ENCODE results near the gene HARBI1. TPM values are rescaled to one million over a fixed set of nuclear protein-coding genes. Genes with fewer than 3 reads are reported as not detected.

HARBI1 gene
- total RNA-seq, 1 donor from 2014 or later, result 1.5 TPM

DNA sequence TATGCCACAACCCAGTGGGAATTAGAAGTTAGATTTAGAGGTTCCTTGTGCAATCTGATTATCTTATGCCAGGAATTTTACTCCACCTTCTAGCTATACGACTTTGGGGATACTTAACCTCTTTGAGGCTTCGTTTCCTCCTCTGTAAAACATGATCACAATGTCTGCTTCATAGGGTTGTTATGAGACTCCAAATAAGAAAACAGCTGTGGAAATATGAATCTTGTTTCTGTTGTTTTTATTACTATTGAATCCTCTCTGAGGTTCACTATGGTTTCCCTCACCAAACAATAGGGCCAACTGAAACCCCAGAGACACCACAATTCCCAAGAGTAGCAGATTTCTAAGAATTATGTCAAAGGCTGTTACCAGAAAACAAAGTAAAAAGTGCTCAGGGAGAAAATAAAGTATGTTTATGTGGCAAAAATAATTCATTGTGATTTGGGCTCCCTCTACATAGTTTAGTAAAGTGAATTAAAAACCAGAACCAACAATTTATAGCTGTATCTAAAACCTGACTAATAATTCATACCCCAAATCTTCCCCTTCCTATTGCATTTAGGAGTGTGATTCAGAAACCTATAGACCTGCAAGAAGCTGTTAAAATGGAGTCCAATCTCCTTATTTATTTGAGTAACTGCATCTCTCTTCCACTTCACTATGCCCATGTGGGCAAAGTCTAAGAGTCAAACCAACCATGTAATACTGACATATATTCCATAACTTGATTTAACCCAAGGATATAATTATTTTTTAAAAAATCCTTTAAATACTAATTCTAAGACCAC, 61.6 kb downstream of the HARBI1 start:
- peak overlapping the region; percentile 77 for H3K27ac ChIP-seq
- intact Hi-C loops (cut with DNase I), result no loop called here
- H3K9me3 ChIP-seq, result no peaks in the 10 kb centered on the region
- TF ChIP-seq POLR2AphosphoS5 (IDR thresholded peaks at IDR 0.05; ENCODE audit: insufficient read depth in 1 of 2, low read depth in 1 of 2) (no peak), POLR2A (IDR thresholded peaks at IDR 0.05) (no peak)
- TF ChIP-seq, protein P1, sequence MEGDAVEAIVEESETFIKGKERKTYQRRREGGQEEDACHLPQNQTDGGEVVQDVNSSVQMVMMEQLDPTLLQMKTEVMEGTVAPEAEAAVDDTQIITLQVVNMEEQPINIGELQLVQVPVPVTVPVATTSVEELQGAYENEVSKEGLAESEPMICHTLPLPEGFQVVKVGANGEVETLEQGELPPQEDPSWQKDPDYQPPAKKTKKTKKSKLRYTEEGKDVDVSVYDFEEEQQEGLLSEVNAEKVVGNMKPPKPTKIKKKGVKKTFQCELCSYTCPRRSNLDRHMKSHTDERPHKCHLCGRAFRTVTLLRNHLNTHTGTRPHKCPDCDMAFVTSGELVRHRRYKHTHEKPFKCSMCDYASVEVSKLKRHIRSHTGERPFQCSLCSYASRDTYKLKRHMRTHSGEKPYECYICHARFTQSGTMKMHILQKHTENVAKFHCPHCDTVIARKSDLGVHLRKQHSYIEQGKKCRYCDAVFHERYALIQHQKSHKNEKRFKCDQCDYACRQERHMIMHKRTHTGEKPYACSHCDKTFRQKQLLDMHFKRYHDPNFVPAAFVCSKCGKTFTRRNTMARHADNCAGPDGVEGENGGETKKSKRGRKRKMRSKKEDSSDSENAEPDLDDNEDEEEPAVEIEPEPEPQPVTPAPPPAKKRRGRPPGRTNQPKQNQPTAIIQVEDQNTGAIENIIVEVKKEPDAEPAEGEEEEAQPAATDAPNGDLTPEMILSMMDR (IDR thresholded peaks at IDR 0.05), result no peak
- no peak for DNase-seq (ENCODE audit: extremely low spot score in 2 of 2)
- H3K27me3 ChIP-seq, result no peaks in the 10 kb centered on the region
- H3K36me3 ChIP-seq, result no peaks in the 10 kb centered on the region
- H3K4me3 ChIP-seq, result no peak overlapping the region
- peaks cover 48% of the 10 kb centered on the region for H3K4me1 ChIP-seq

DNA sequence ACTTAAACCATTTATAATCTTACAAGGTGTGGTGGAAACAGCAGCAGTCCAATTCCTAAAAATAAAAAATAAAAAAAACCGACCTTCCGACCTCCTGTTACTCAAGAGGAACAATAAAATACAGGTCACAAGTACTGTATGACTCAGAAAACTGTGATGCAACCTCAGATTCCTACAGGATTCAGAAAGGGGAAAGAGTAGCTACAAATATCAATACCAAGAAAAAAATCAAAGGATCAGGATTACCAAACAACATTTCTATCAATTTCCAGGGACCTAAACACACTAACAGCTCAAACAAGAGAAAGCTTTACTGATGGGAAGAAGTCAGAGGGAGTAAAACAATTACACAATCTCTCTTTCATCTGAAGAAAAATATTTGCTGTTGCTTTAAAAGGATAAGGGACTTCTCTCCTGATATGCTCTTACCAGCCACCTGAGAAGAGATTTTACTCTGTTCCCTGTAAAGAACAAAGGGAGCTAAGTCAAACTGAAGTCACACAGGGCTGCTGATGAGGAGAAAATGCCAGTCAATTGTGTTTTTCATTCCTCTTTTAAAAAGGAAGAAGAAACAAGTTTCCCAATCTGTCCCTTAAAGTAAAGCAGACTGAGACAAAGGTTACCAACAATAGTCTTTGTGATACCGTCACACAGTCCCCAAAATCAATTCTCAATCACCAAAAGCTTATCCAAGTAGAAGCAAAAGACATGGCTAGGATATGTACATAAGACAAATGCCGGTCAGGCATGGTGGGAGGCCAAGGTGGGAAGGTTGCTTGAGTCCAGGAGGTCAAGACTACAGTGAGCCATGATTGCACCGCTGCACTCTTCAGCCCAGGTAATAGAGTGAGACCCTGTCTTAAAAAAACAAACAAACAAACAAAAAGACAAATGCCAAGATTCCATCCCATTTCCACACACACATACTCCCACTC, 62.5 kb downstream of the HARBI1 start:
- peak in 1 of 2 donors; percentile 99 for TF ChIP-seq POLR2AphosphoS5 (IDR thresholded peaks at IDR 0.05; ENCODE audit: insufficient read depth in 1 of 2, low read depth in 1 of 2)
- TF ChIP-seq, protein P1 (IDR thresholded peaks at IDR 0.05), result no peak
- DNase-seq (ENCODE audit: extremely low spot score in 2 of 2), result no peak
- Histone ChIP-seq H3K36me3 (no peaks in the 10 kb centered on the region), H3K9me3 (no peaks in the 10 kb centered on the region), H3K27ac (peak overlapping the region; percentile 85), H3K4me1 (peaks cover 38% of the 10 kb centered on the region), H3K4me3 (no peak overlapping the region), H3K27me3 (no peaks in the 10 kb centered on the region)
- intact Hi-C loops (cut with DNase I), result no loop called here

DNA sequence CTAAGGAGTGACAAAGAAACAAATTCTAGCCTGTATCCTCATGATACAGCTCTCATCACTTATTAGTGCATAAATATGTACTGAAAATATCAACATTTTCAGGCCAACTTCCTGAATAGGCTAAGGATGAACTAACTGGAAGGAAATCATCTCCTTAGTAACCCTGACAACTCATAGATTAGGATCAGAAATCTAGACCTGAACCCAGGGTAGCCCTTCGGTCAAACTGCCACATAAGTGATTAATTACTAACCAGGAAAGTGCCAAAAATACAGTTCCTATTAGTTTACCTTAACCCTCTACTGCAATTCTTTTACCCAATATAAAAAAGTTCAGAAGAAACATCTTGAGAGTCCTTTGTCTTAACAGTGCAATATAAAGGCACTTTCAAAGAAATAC, 63.2 kb downstream of the HARBI1 start:
- H3K4me3 ChIP-seq, result no peak overlapping the region
- TF ChIP-seq POLR2AphosphoS5 (IDR thresholded peaks at IDR 0.05; ENCODE audit: insufficient read depth in 1 of 2, low read depth in 1 of 2), result no peak
- TF ChIP-seq, protein P1 (IDR thresholded peaks at IDR 0.05), result no peak
- no peak for TF ChIP-seq POLR2A (IDR thresholded peaks at IDR 0.05)
- H3K27me3 ChIP-seq, result no peaks in the 10 kb centered on the region
- H3K4me1 ChIP-seq, result peaks cover 32% of the 10 kb centered on the region
- no peak for DNase-seq (ENCODE audit: extremely low spot score in 2 of 2)
- H3K27ac ChIP-seq, result peak overlapping the region; percentile 85
- no peaks in the 10 kb centered on the region for H3K36me3 ChIP-seq
- intact Hi-C loops (cut with DNase I), result no loop called here
- H3K9me3 ChIP-seq, result no peaks in the 10 kb centered on the region

Other genes starting within 250 kb of the HARBI1 start
- 142 TPM for gene MDK, start 235.6 kb downstream of the HARBI1 start, total RNA-seq
- gene CHRM4, start 225.5 kb downstream of the HARBI1 start, total RNA-seq, result not detected
- 40.0 TPM for gene AMBRA1, start 23.2 kb downstream of the HARBI1 start, total RNA-seq
- 39.0 TPM for gene ATG13, start 326 bp upstream of the HARBI1 start, total RNA-seq
- 80.3 TPM for gene ARHGAP1, start 83.4 kb upstream of the HARBI1 start, total RNA-seq
- gene ZNF408, start 83.8 kb upstream of the HARBI1 start, total RNA-seq, result 12.5 TPM
- gene F2, start 102.0 kb upstream of the HARBI1 start, total RNA-seq, result not detected
- 32.9 TPM for gene CKAP5, start 229.1 kb upstream of the HARBI1 start, total RNA-seq

All from vagina (tissue), 2 donors.